Breast epithelium (tissue), 4 donors: ENCODE data around the gene SYT2. TPM values are rescaled to one million over a fixed set of nuclear protein-coding genes. Genes with fewer than 3 reads are reported as not detected.

Source experiments
- DNase-seq, 2 donors: peaks; one replicate each; pipeline ENCODE4 v3.0.0-alpha.2; 2019; ENCODE audit warnings: low spot score in 2 of 2
- H3K27ac ChIP-seq, 2 donors: fragments of 200-600 bp; sonication (generic) in 1 of 2; one replicate each; pipeline ENCODE4 v1.5.1; 2016 to 2019; ENCODE audit warnings: mild to moderate bottlenecking in 1 of 2
- H3K27me3 ChIP-seq, 2 donors: fragments of 200-600 bp; sonication (generic) in 1 of 2; one replicate each; pipeline versions ENCODE4 v1.5.1 to v1.6.0; 2017 to 2019; ENCODE audit warnings: control low read depth in 1 of 2, mild to moderate bottlenecking in 1 of 2
- H3K36me3 ChIP-seq: fragments of 200-600 bp; one replicate; pipeline ENCODE4 v1.5.1; 2019
- H3K4me1 ChIP-seq, 2 donors: fragments of 200-600 bp; sonication (generic); one replicate each; pipeline ENCODE4 v1.5.1; 2016 to 2019; ENCODE audit warnings: control low read depth in 1 of 2
- H3K4me3 ChIP-seq, 3 donors: fragments of 200-600 bp; sonication (generic); 1 replicate in 2 of 3; 2 replicates in 1 of 3; pipeline ENCODE4 v1.5.1; 2016 to 2019; ENCODE audit warnings: mild to moderate bottlenecking in 3 of 3, moderate library complexity in 2 of 3
- H3K9me3 ChIP-seq, 2 donors: fragments of 200-600 bp; sonication (generic) in 1 of 2; one replicate each; pipeline ENCODE4 v1.5.1; 2016 to 2019; ENCODE audit warnings: control low read depth in 1 of 2
- CTCF ChIP-seq, 3 donors: fragments of 450-650 bp; IDR thresholded peaks; one replicate each; pipeline ENCODE4 v1.5.1; 2016 to 2017; ENCODE audit warnings: antibody characterized with exemption in 3 of 3, mild to moderate bottlenecking in 3 of 3, moderate library complexity in 3 of 3
- POLR2A ChIP-seq: fragments of 450-650 bp; IDR thresholded peaks from one replicate; pipeline ENCODE4 v1.6.1; 2016; ENCODE audit warnings: antibody characterized with exemption, mild to moderate bottlenecking, moderate library complexity
- POLR2AphosphoS5 ChIP-seq, 3 donors: sonication (generic); formaldehyde crosslinking; IDR thresholded peaks; one replicate each; pipeline ENCODE4 v1.6.1; 2017; ENCODE audit warnings: antibody characterized with exemption in 3 of 3
- intact Hi-C: fragments of 100-400 bp; cut with DNase I; formaldehyde crosslinking; loops from one replicate; pipeline ENCODE4 v1.15.1; 2023; ENCODE audit warnings: low total_unique reads
- total RNA-seq, 3 donors: library from RNA; depleted of rRNA; stranded (reverse); fragments of >200 nt; gene quantifications; one replicate each; pipeline ENCODE4 v1.1.0, GENCODE V29; 2016

Gene SYT2
- total RNA-seq, 3 donors from 2014 or later = under 0.01 to 0.15 (median under 0.01) TPM

GRCh38 chr1:202689493-202690342 is 20.5 kb downstream of the SYT2 start:
- no peak for TF ChIP-seq POLR2AphosphoS5 (IDR thresholded peaks at IDR 0.05)
- TF ChIP-seq POLR2A = no peak
- TF ChIP-seq CTCF (IDR thresholded peaks at IDR 0.05) = no peak
- Histone ChIP-seq H3K4me1 (no peaks in the 10 kb centered on the region), H3K9me3 (no peaks in the 10 kb centered on the region), H3K27me3 (peaks cover 0 to 7% of the 10 kb centered on the region in 2 donors), H3K4me3 (no peak overlapping the region), H3K27ac (no peak overlapping the region), H3K36me3 (no peaks in the 10 kb centered on the region)
- intact Hi-C loops = no loop called here
- no peak for DNase-seq

GRCh38 chr1:202689082-202689481 is 21.2 kb downstream of the SYT2 start:
- Histone ChIP-seq H3K4me1 (no peaks in the 10 kb centered on the region), H3K4me3 (no peak overlapping the region), H3K9me3 (no peaks in the 10 kb centered on the region), H3K27me3 (peaks cover 0 to 7% of the 10 kb centered on the region in 2 donors), H3K36me3 (no peaks in the 10 kb centered on the region), H3K27ac (no peak overlapping the region)
- intact Hi-C loops = no loop called here
- no peak for DNase-seq
- TF ChIP-seq POLR2AphosphoS5 (IDR thresholded peaks at IDR 0.05) = no peak
- TF ChIP-seq CTCF (IDR thresholded peaks at IDR 0.05) = no peak
- no peak for TF ChIP-seq POLR2A

- H3K27ac ChIP-seq = no peak overlapping the region
- H3K4me3 ChIP-seq = no peak overlapping the region
- no peaks in the 10 kb centered on the region for H3K4me1 ChIP-seq
- no peaks in the 10 kb centered on the region for H3K9me3 ChIP-seq
- TF ChIP-seq POLR2A (no peak), CTCF (IDR thresholded peaks at IDR 0.05) (no peak), POLR2AphosphoS5 (IDR thresholded peaks at IDR 0.05) (no peak)
- H3K27me3 ChIP-seq = peaks cover 0 to 7% of the 10 kb centered on the region in 2 donors
- no peak for DNase-seq
- no peaks in the 10 kb centered on the region for H3K36me3 ChIP-seq
- intact Hi-C loops = no loop called here
Observed at GRCh38 chr1:202688401-202688800, 21.9 kb downstream of the SYT2 start.

- Histone ChIP-seq H3K4me3 (no peak overlapping the region), H3K27ac (no peak overlapping the region), H3K27me3 (peaks cover 0 to 7% of the 10 kb centered on the region in 2 donors), H3K36me3 (no peaks in the 10 kb centered on the region), H3K4me1 (no peaks in the 10 kb centered on the region), H3K9me3 (no peaks in the 10 kb centered on the region)
- TF ChIP-seq CTCF (IDR thresholded peaks at IDR 0.05) (no peak), POLR2A (no peak), POLR2AphosphoS5 (IDR thresholded peaks at IDR 0.05) (no peak)
- intact Hi-C loops = no loop called here
- DNase-seq = no peak
Observed at GRCh38 chr1:202687798-202688197, 22.5 kb downstream of the SYT2 start.

- Histone ChIP-seq H3K4me1 (no peaks in the 10 kb centered on the region), H3K36me3 (no peaks in the 10 kb centered on the region), H3K27me3 (peaks cover 0 to 7% of the 10 kb centered on the region in 2 donors), H3K4me3 (no peak overlapping the region), H3K9me3 (no peaks in the 10 kb centered on the region), H3K27ac (no peak overlapping the region)
- DNase-seq = no peak
- intact Hi-C loops = no loop called here
- TF ChIP-seq CTCF (IDR thresholded peaks at IDR 0.05) (no peak), POLR2A (no peak), POLR2AphosphoS5 (IDR thresholded peaks at IDR 0.05) (no peak)
Observed at GRCh38 chr1:202687370-202687769, 22.9 kb downstream of the SYT2 start.
